Glomerular visceral epithelial cell (primary cell): ENCODE measurements around the gene TMEM266.

ENCODE experiments used
- DNase-seq: peaks from one replicate; pipeline ENCODE4 v3.0.0-alpha.2; 2016; ENCODE audit errors: extremely low spot score

TMEM266 gene

DNA sequence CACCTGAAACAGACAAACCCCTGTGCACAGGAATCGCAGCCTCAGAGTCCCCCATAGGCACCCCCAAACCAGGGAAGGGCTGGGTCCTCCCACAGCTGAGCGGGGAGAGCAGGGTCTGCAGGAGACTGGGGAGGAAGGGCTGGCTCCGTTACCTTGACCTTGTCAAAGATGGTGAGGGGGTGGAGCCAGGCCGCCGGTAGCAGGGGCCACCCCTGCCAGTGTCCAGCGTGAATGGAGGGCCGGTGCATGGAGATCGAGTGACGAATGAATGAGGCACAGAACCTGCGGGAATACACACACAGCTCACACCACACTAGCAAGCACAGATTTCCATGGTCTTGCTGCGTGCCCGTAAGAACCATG, 102.2 kb downstream of the TMEM266 start:
- no peak for DNase-seq

DNA sequence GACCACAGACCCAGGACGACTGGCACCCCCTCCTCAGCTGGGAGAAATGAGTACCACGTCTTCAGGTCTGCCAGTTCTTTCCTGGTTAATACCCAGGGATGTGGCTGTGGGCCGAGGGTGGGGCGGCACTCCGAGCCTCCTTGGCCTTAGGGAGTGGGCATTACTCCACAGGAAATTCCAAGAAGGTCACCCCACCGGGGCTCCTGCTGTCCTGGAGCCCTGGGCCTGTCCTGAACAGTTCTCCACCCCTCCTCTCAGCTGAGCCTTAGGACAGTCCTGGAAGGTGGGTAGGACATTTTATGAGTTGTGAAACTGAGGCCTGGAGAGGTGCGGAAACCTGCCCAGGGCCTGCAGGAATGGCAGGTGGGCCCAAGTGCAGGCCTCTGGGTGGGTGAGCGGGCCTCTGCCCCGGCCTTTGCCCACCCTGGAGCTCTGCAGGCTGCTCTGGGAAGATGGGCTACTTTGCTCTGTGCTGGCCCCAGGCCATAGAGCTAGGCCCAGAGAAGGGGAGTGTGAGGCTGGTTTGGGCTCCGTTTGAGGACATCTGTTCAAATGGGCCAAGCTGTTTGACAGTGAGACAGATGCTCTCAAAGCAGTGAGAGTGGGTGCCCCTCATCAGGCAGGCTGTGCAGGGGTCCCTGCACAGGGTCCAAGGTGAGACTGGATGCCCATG, 103.1 kb downstream of the TMEM266 start:
- DNase-seq, result no peak

DNA sequence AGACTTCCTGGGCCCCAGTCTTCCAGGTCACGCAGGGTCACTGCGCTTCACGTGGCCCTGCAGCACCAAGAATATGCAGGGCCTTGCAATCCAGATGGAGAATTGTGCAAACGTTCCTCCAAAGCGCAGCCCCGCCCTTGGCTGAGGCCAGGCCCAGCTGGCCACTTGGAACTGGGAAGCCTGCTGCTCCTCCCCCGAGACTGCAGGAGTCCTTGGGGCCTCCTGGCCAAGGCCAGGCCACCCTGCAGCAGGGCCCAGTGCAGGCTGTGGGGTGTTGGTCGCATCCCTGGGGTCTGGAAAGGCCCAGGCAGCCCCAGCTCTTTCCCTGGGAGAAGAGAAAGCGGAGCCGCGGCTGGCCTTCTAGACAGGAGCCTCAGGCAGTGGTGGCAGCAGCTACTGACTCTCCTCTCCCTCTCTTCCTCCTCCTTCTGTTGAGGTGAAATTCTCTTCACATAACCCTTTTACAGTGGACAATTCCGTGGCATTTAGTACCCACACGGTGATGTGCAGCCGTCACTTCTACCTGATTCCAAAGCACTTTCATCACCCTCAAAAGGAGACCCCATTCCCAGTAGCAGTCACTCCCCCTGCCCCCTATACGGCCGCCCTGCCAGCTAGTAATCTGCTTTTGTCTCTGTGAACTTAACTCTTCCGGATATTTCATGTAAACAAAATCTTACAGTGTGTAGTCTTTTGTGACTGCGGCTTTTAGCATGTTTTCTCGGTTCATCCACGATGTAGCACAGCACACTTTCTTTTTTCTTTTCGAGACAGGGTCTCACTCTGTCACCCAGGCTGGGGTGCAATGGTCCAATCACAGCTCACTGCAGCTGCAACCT, 103.9 kb downstream of the TMEM266 start:
- DNase-seq, result no peak

DNA sequence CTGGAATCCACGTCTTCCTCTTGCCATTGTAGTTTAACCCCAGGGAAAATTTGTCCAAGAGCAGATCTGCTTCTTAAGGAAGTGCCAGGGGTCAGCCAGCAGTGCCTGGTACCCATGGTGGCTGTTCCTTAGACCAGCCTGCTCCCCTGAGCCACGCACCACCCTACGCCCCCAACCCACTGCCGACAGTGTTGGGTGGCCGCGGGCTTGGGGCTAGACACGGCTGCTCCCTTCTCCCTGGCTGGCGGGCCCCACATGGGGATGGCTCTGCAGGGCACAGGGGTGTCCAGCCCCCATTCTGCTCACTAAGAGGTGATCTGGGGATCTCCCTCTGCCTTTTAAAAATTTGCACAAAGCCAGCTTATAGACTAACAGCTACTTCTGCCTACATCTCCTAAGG, 104.8 kb downstream of the TMEM266 start:
- DNase-seq, result no peak

DNA sequence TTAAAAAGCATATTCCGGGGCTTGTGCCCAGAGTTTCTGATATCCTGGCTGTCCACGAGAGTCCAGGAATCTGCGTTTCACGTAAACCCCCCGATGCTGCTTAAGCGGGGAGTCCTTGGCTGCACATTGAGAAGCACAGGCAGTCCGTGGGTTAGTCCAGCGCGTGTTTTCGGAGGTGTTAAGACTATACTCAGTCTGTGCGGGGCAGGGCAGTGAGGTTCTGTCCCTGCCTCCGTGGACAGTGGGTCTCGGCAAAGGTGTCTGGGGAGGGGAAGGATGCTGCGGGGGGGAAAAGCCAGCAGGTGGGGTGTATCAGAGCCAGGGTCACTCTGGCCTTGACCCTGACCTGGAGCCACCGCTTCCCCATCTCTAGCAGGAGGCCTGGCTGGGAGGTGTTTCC, 106.2 kb downstream of the TMEM266 start:
- no peak for DNase-seq

DNA sequence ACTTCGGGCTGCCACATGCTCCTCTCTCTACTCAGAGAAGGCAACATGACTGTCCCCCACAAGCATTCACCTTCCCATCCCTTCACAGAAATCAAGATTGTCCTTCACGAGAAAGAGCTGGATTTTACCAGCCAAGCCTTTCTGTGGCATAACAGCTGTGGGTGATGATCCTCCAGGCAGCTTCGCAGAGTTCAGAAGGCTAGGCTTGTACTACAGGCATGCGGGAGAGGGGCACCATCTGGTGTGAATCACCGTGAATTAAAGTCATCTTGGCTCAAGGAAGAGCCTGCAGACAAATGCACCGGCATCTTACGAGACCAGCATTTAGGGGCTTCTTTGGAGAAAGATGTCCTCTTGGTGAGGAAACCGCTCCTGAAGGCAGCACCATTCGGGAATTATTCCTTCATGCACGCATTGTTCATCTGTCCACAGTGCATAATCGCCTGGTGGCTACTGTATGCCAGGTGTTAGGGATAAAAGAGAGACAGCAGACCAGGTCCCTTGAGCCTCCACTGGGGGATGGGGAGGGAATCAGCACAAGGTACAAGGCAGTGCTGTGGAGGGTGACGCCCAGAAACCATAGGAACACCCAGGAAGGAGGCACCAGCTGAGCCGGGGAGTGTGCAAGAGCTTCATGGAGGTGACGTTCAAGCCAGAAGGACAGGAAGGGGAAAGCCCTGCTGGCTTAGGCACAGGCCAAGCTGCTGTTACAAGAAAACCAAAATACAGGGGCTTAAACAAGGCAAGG, 108.6 kb downstream of the TMEM266 start:
- no peak for DNase-seq

DNA sequence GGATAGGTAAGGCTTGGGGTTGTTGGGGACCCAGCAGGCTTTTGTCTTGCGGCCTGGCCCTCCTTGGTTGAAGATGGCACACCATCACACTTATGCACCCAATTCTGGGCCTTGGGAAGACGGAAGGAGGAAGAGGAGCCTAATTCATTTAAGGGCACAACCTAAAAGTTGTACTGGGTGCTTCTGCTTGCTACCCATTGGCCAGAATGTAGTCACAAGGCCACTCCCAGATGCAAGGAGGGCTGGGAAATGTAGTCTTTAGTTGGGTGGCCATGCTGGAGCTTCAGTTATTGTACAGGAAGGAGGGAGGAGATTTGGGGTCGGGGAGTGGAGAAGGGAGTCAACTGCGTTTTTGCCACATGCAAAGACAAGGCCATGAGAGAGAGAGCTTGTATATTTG, 109.2 kb downstream of the TMEM266 start:
- no peak for DNase-seq

DNA sequence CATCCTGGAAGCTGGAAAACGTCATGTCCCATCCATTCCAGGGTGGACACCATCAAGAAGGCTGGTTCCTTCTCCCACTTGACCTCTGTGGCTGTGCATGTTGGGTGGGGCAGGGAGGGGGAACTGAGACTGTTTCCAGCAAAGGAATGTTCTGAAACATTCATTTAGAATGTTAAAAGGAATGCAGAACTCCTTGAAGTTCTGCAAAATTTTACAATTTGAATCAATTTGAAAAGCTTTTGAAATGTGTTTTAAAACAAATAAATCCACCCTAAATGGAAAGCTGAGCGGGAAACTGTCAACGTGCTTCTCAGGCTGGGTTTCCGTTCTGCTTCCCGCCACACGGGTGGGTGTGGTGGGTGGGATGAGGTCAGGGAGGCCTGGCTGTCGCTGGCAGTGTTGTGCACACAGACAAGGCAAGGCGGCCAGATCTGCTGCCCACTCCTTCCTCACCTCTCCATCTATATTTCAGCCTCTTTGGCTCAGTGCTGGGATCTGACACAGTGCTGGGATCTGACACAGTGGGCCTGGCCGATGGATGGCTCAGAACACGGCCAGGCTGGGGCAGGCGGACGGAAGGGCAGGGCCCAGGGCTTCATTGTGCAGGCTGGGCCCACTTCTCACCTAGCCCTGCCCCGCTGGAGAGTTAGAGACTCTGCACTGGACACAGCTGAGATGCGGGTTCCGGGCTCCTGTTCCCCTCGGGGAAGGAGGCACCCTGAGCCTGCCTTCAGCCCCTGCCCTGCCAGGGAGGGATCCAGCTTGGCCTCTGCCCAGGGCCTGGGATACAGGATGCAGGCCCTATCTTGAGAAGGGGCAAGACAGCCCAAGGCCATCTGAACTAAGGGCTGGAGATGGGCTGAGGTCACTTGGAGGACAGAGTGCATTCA, 110.4 kb downstream of the TMEM266 start:
- no peak for DNase-seq

DNA sequence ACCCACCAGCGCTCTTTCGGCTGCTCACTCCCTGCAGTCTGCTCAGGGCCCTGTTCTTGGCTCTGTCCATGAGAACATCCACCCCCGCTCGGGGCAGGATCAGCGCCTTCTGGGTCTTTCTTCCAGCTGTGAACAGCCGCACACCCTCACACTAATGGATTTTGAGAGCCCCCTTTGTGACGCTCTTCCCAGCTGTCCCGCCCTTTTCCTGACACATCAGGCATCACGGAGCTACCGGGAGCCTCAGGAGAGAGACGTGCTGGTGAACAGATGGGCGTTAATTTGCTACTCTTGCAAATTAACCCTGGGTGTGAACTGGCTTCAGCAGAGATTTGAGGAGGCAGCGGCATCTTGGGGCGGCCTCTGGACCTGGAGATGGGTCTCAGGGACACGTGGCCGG, 113.0 kb downstream of the TMEM266 start:
- no peak for DNase-seq

DNA sequence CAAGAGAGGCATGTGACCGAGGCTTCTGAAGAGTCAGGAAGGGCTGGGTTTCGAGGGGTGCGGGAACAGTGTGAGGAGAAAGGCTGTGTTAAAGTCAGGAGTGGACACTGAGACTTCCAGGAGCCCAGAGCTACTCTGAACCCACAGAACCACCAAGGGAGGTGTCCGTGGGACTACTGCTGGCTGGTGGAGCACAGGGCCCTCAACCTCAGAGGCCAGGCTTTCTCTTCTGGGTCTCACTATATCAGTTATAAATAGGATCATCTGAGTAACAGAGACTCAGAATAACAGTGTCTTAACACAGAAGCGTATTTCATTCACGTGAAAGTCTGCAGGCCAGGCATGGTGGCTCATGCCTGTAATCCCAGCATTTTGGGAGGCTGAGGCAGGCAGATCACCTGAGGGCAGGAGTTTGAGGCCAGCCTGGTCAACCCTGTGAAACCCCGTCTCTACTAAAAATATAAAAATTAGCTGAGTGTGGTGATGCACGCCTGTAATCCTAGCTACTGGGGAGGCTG, 113.6 kb downstream of the TMEM266 start:
- no peak for DNase-seq

DNA sequence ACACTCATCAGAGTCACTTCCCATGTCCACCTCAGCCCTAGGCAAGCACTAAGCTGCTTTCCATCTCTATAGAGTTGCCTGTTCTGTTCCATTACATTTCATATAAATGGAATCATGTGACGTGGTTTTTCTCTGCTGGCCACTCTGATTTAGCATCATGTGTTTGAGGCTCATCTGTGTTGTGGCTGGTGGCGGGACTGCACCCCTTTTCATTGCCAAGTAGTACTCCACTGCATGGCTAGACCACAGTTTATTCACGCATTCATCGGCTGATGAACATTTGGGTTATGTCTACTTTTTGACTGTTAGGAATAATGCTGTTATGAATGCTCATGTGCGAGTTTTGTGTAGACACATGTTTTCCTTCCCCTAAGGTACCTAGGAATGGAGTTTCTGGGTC, 114.9 kb downstream of the TMEM266 start:
- no peak for DNase-seq

DNA sequence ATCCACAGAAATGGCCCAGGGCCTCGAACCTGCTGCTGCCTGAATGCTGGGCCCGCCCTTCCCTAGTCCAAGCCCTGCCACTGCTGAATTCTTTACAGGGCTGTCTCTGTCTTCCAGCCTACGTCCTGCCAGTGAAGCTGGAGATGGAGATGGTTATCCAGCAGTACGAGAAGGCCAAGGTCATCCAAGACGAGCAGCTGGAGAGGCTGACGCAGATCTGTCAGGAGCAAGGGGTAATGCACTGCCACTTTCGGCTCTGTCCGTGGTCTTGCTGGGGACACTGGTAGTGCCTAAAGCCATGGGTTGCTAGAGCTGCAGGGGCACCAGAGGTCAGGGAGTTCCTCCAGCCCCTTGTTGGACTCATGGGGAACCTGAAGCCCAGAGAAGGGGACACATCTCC, 115.7 kb downstream of the TMEM266 start:
- DNase-seq, result no peak

DNA sequence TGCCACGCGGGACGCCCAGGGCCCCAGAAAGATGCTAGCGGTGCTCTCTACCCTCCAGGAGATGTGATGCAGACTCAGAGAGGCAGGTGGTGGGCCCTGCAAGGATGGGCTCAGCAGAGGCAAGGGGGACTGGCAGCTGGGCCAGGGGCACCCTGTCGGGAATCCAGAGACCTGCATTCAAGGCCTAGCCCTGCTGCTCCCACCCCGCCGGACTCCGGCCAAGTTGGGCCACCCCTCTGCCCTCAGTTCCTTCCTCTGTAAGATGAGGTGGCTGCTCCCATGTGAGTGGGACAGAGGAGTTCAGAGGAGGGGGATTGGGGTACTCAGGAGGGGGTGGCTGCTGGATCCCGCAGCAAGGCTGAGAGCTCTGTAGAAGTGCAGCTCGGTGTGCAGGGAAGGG, 116.3 kb downstream of the TMEM266 start:
- DNase-seq, result no peak

DNA sequence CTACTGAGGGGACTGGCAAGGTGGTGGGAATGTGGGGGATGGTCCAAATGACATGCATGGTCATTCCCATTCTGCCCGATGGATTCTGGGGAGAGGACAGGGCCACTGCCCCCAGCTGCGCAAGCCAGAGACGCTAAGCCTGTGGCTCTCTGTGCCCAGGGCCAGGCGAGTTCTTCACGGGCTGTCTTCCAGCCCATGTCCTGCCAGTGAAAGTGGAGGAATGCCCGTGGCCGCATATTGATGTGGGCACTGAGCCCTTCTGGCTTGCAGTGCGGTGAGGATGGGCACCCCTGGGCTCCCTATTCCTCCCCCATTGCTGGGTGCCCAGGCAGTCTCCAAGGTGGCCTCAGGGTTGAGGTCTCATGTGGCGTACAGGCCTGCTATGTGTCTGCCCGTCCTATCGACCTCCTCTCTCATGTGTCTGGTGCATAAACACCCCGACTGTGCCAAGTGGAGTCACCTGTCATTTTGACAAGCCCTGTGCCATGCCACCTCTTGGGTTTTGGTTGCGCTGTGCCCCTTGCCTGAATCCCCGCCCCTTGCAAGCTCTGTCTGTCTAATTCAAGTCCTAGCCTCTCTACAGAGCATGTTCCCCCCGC, 116.8 kb downstream of the TMEM266 start:
- DNase-seq, result no peak

DNA sequence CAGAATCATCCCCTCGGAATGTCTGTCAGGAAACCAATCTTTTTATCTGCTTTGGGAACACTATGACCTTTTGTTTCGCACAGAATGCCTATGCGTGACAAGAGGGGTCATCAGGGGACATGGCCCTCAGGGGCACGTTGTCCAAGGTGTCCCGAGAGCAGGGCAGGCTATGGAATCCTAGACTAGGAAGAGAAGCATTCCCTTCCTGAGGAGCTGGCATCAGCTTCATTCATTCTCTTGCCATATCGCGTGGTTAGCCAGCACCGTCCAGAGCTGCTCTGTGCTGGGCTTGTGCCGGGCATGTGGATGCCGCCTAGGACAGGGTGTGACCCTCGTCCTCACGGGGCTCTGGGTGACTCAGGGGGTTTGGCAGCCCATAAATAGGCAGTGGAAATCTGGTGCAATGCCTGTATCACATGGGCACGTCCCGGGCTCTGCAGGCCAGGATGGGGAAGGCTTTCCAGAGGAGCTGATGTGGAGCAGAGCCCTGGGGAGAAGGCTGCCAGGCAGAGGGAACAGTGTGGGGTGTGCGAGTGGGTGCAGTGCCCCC, 117.8 kb downstream of the TMEM266 start:
- peak; percentile 14 for DNase-seq

DNA sequence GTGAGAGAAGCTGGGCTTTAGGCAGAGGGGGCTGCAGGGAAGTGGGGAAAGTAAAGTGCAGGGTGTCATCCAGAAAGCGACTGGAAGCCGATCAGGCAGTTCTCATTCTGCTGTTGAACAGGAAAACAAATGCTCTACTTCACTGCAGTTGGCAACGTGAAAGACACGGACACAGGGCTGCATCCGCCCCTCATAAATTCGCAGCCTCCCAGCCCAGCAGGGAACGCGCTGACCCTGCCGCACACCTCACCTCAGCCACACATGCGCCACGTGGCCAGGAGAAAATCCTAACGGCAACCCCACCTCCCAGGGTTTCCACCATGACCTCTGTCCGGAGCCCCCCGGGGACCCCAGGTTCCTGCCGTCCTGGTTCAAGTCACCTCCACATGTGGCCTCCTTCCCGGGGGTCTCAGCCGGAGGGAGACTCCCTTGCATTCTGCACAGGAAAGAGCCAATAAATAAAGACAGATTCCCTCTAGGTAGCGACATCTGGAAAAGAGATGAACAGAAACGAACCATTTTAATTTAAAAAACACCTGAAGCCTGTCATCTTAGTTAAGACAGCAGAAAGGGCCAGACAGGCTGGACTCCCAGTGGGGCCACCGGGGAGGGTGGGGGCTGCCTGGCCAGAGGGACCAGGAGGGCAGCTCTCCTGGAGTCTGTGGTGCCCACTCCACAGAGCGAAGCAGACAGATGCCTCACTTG, 118.7 kb downstream of the TMEM266 start:
- DNase-seq, result no peak

DNA sequence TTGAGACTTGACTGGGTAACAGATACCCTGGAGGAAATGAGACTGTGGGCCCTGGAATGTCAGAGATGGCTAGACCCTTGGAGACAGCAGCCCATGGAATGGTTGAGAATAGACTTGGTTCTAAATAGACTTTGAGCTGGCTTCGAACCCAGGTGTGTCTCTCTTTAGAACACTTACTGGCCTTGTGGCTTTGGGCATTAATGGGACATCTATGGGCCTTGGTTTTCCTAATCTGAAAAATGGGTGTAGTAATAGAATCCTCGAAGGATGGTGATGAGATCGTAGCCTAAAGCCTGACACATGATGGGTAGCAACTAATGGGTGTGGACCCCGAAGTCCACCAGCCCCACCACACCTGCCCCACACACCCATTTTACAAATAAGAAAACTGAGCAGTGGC, 119.2 kb downstream of the TMEM266 start:
- DNase-seq, result no peak

DNA sequence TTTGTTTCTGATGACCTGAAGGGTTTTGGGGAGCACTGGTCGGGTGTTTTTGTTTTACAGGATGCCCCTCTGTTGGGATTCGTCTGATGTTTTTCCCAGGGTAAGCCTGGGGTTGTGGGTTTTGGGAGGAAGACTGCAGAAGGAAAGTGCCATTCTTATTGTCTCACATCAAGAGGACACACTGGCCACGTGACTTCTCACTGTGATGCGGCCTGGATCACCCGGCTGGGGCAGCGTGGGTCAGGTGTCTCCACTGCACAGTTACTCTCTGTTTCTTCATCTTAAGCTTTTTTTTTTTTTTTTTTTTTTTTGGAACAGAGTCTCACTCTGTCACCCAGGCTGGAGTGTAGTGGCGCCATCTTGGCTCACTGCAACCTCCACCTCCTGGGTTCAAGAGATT, 120.5 kb downstream of the TMEM266 start:
- no peak for DNase-seq

DNA sequence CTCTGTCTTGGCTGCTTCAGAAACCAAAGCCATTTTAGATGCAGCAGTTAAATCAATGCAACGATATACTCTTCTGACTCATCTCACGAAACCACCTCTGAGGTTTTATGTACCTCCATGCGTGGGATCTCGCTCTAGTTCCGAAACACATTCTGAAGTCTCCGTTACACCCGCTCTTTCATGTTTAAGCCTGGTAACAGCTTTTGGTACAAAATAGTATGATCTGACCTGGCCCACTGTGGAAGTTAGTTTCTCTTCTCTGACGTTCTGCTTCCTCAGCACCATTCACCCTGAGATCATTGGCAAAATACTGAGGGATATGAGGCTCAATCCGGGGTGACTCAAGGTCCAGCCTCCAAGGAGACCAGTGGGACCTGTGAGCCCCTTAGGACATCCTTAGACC, 121.9 kb downstream of the TMEM266 start:
- no peak for DNase-seq

DNA sequence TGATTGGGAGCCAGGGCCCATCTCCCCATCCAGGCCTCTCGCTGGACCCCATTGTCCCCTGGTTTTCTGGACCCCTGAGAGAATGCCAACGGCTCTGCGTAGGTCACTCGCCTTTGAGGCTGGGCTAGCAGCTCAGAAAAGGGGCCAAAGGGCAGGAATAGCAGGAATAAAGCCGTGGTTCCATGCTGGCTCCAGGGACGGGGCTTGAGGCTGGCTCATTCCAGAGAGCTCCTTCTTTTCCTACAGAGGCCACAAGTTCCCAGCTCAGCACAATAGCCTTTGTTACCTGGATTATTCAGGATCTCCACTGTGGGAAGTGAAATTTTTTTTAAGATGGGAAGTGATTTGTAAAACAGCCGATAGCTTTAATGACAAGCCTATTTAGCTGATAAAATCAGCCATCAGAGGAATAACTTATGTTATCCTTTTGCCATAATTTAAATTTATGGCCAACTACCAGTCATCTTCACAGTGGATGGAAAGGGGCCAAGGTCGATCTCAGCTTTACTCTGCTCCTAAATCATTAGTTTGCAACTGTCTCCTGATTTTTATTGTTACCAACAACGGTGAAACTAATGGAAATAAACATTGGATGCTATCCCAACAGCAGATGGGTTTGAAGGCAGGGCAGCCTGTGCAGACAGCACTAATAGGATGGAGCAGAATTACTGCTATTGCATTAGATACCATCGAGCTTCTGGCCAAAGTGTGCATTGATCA, 124.3 kb downstream of the TMEM266 start:
- DNase-seq, result no peak
